Measurements from ENCODE around the gene PGPEP1. TPM values are rescaled to one million over a fixed set of nuclear protein-coding genes. Genes with fewer than 3 reads are reported as not detected.
A peak's percentile ranks its signal among the peaks of the same experiment; 100 is the strongest.

Gene PGPEP1, protein sequence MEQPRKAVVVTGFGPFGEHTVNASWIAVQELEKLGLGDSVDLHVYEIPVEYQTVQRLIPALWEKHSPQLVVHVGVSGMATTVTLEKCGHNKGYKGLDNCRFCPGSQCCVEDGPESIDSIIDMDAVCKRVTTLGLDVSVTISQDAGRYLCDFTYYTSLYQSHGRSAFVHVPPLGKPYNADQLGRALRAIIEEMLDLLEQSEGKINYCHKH
- 10 to 100 TPM; 46.2 to 49.2 TPM for total RNA-seq
- polyA plus RNA-seq = 1 to 10 TPM; 6.8 to 8.0 TPM

DNA sequence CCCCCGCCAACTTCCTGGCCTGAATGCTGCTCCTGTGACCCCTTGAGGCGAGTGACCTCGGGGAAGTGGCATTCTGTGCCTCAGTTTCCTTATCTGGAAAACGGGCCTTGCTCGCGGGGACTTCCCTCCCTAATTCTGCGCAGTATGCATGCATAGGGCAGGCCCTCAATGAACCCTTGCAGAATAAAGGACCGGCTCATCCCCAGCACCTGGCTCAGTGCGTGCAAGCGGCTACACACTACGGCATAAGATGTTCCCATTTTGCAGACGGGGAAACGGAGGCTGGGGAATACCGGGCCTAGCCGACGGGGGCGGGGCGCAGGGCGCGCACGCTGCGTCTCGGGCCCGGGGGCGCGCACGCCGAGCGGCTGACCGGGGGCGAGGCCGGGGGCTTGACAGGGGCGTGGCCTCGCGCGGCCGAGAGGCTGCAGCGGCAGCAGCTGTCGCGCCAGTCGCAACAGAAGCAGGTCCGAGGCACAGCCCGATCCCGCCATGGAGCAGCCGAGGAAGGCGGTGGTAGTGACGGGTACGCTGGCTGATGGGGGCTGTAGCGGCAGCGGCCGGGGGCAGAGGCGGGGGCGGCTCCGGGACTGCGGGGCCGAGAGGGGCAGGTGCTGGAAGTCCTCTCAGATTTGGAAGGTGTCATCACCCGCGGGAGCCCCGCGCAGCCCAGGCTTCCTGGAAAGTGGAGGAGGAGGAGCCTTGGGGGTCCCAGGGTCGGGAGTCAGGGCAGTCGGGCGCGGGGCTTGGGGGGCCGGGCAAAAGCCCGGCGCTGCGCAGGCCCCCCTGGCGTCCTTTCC is at the start of gene PGPEP1:
PGPEP1 (plus strand) TSS at position 409 of the 800 bp plus-strand sequence; CDS start at position 493, 84 bp downstream.
- intact Hi-C loops (cut with micrococcal nuclease) = no loop called here
- Mint-ChIP-seq H3K27ac (peak within 1 kb of the TSS; percentile 37 to 95 (median 87)), H3K4me1 (peaks cover 5 to 25% (median 13%) of the 10 kb centered on the region in 4 donors), H3K27me3 (no peaks in the 10 kb centered on the region), H3K4me3 (peak within 1 kb of the TSS; percentile 87 to 94 (median 90)), H3K9me3 (no peaks in the 10 kb centered on the region), H3K36me3 (peaks cover 8 to 22% of the 10 kb centered on the region in 2 donors)
- Histone ChIP-seq H3K4me3 (ENCODE audit: low read length in 2 of 2) (peak within 1 kb of the TSS; percentile 61 to 62), H3K9me3 (ENCODE audit: control insufficient read depth in 1 of 2, low read length in 2 of 2) (no peaks in the 10 kb centered on the region), H3K27me3 (ENCODE audit: insufficient read depth, low read length) (no peaks in the 10 kb centered on the region), H3K27ac (ENCODE audit: low read depth, low read length) (peak within 1 kb of the TSS; percentile 61), H3K4me1 (ENCODE audit: insufficient read depth, low read length) (peaks cover 24% of the 10 kb centered on the region), H3K36me3 (ENCODE audit: insufficient read depth, low read length) (peaks cover 5% of the 10 kb centered on the region)
- ChIA-PET POLR2A (ENCODE audit: partially characterized antibody) (interaction anchor here (1.1 to 7.5 kb wide), 5 partner anchors 12 to 136 kb away, joined by 3 to 77 read pairs (median 5); partner anchors contain the start of gene JUND), CTCF (ENCODE audit: partially characterized antibody) (interaction anchor here (1.2 to 6.5 kb wide), 5 partner anchors 48 to 73 kb away, joined by 4 to 37 read pairs (median 6); no protein-coding TSS in a partner anchor)
- DNase-seq = peak in 4 of 5 donors; percentile 37 to 68 (median 41)

DNA sequence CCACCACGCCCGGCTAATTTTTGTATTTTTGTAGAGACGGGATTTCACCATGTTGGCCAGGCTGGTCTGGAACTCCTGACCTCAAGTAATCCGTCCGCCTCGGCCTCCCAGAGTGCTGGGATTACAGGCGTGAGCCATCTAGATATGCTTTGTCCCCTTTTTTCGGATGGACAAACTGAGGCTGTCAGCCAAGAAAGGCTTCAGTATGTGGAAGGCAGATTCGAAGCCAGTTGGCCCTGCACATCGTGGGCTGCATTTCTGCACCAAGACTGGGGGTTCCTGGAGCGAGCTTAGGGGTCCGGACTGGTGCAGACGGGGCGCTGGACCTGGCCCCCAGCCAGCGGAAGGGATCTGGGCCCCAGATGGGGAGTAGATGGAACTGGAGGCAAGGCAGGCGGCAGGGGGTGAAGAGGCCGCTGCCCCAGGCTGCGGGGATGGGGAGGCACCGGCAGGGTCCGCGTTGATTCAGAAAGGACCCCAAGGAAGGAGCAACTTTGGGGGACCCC is 49.3 kb upstream of the PGPEP1 start:
- DNase-seq = peak in 3 of 5 donors; percentile 22 to 37 (median 29)
- Mint-ChIP-seq H3K4me1 (peaks cover 35 to 79% (median 55%) of the 10 kb centered on the region in 4 donors), H3K9me3 (peaks cover 0 to 2% (median 0%) of the 10 kb centered on the region in 8 donors), H3K27me3 (no peaks in the 10 kb centered on the region), H3K36me3 (peaks cover 0 to 3% of the 10 kb centered on the region in 2 donors), H3K4me3 (peak overlapping the region; percentile 70 to 94 (median 86)), H3K27ac (peak overlapping the region; percentile 79 to 100 (median 99))
- CTCF ChIA-PET (ENCODE audit: partially characterized antibody) = interaction anchor here (2.9 kb wide), 1 partner anchor 11 kb away, joined by 8 read pairs; no protein-coding TSS in a partner anchor
- Histone ChIP-seq H3K9me3 (ENCODE audit: control insufficient read depth in 1 of 2, low read length in 2 of 2) (no peaks in the 10 kb centered on the region), H3K27ac (ENCODE audit: low read depth, low read length) (peak overlapping the region; percentile 98), H3K27me3 (ENCODE audit: insufficient read depth, low read length) (no peaks in the 10 kb centered on the region), H3K4me1 (ENCODE audit: insufficient read depth, low read length) (peaks cover 64% of the 10 kb centered on the region), H3K4me3 (ENCODE audit: low read length in 2 of 2) (peak overlapping the region in 1 of 2 donors; percentile 81), H3K36me3 (ENCODE audit: insufficient read depth, low read length) (no peaks in the 10 kb centered on the region)
- POLR2A ChIA-PET (ENCODE audit: partially characterized antibody) = interaction anchor here (6.7 to 27.2 kb wide), 3 partner anchors 10 to 29 kb away, joined by 516 to 1691 read pairs (median 1055); partner anchors contain the start of genes JUND and LSM4
- intact Hi-C loops (cut with micrococcal nuclease) = loop anchor here (1.0 kb wide), 1 partner anchor 26 kb away; no protein-coding TSS in a partner anchor

DNA sequence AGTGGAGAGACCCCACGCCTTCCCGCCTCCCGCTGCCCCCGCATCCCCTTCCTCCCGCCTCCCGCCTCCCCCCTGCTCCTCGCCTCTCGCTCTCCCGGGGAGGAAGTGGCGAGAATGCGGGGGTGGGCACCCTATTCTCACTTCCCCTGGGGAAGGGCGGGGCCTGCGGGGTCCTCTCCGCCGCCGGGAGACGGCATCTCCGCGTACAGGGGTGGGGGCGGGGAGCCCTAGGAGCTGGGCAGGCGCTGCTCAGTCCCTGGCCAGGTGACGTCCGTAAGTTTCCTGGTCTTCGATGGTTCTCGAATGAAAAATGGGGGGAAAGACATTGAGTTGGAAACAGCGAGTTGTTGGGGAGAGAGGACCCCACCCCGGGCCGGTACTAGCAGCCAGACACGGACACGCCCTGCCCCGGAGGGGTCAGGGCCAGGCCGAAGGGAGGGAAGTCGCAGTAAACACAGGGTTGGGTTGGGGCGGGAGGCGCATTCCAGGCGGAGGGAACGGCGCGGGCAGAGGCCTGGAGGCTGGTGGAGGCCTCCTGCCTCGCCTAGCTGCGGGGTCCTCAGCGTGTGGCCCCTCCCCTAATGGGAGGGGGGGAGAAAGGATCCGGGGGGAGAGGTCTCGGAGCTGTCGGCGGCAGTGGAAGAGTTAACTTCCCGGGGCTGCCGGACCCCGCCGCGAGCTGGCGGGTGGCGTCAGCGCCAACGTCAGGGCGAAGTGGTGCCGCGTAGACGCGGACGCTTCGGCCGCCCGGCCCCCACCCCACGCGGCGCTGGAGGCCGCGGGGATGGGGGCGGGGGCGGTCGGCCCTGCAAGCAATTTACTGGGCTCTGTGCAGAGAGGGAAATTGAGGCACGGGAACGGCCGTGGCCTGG is 48.6 kb upstream of the PGPEP1 start:
- ChIA-PET POLR2A (ENCODE audit: partially characterized antibody) (interaction anchor here (0.6 to 27.2 kb wide), 5 partner anchors 9 to 685 kb away, joined by 4 to 1691 read pairs (median 516); partner anchors contain the start of genes JUND and LSM4), CTCF (ENCODE audit: partially characterized antibody) (interaction anchor here (1.0 to 3.4 kb wide), 4 partner anchors 10 to 30 kb away, joined by 3 to 53 read pairs (median 12); partner anchors contain the start of genes JUND and LSM4)
- no peaks in the 10 kb centered on the region for H3K9me3 ChIP-seq (ENCODE audit: control insufficient read depth in 1 of 2, low read length in 2 of 2)
- Mint-ChIP-seq H3K27ac (peak overlapping the region; percentile 79 to 100 (median 100)), H3K36me3 (peaks cover 0 to 3% of the 10 kb centered on the region in 2 donors), H3K4me1 (peaks cover 35 to 80% (median 49%) of the 10 kb centered on the region in 4 donors), H3K9me3 (peaks cover 0 to 2% (median 0%) of the 10 kb centered on the region in 8 donors), H3K27me3 (no peaks in the 10 kb centered on the region), H3K4me3 (peak overlapping the region; percentile 79 to 95 (median 92))
- DNase-seq = peak; percentile 70 to 85 (median 78)
- H3K4me3 ChIP-seq (ENCODE audit: low read length in 2 of 2) = peak overlapping the region; percentile 66 to 81
- H3K36me3 ChIP-seq (ENCODE audit: insufficient read depth, low read length) = no peaks in the 10 kb centered on the region
- H3K27me3 ChIP-seq (ENCODE audit: insufficient read depth, low read length) = no peaks in the 10 kb centered on the region
- H3K27ac ChIP-seq (ENCODE audit: low read depth, low read length) = peak overlapping the region; percentile 98
- H3K4me1 ChIP-seq (ENCODE audit: insufficient read depth, low read length) = peaks cover 64% of the 10 kb centered on the region
- intact Hi-C loops (cut with micrococcal nuclease) = loop anchor here (1.0 kb wide), 1 partner anchor 25 kb away; no protein-coding TSS in a partner anchor

DNA sequence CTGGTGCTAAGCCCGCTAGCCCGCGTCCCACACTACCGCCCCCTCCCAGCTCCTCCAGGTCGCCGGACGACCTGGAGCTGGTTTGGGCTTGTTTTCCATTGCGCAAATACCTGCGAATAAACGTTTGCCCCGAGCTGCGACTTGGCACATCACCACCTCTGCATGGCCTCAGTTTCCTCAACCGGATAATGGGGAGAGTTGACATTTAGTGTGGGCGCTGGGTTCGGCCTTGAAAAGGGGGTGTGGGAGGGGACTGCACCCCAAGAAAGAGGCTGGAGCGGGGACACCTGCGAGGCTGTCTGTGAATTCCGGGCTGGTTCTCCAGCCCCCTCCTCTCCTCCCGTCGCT is 48.0 kb upstream of the PGPEP1 start:
- Histone ChIP-seq H3K9me3 (ENCODE audit: control insufficient read depth in 1 of 2, low read length in 2 of 2) (no peaks in the 10 kb centered on the region), H3K27me3 (ENCODE audit: insufficient read depth, low read length) (no peaks in the 10 kb centered on the region), H3K4me3 (ENCODE audit: low read length in 2 of 2) (peak overlapping the region; percentile 66 to 81), H3K27ac (ENCODE audit: low read depth, low read length) (peak overlapping the region; percentile 98), H3K36me3 (ENCODE audit: insufficient read depth, low read length) (no peaks in the 10 kb centered on the region), H3K4me1 (ENCODE audit: insufficient read depth, low read length) (peaks cover 64% of the 10 kb centered on the region)
- POLR2A ChIA-PET (ENCODE audit: partially characterized antibody) = interaction anchor here (0.9 to 27.2 kb wide), 5 partner anchors 8 to 127 kb away, joined by 3 to 1691 read pairs (median 516); partner anchors contain the start of genes JUND, LSM4 and SSBP4
- H3K4me1 Mint-ChIP-seq = peaks cover 35 to 78% (median 48%) of the 10 kb centered on the region in 4 donors
- H3K27me3 Mint-ChIP-seq = no peaks in the 10 kb centered on the region
- H3K27ac Mint-ChIP-seq = peak overlapping the region; percentile 79 to 100 (median 100)
- H3K9me3 Mint-ChIP-seq = peaks cover 0 to 2% (median 0%) of the 10 kb centered on the region in 8 donors
- H3K4me3 Mint-ChIP-seq = peak overlapping the region; percentile 79 to 95 (median 92)
- intact Hi-C loops (cut with micrococcal nuclease) = no loop called here
- CTCF ChIA-PET (ENCODE audit: partially characterized antibody) = interaction anchor here (0.6 to 3.4 kb wide), 6 partner anchors 9 to 47 kb away, joined by 3 to 53 read pairs (median 6); partner anchors contain the start of genes JUND and LSM4
- peak in 4 of 5 donors; percentile 37 to 68 (median 39) for DNase-seq
- peaks cover 0 to 3% of the 10 kb centered on the region in 2 donors for H3K36me3 Mint-ChIP-seq

DNA sequence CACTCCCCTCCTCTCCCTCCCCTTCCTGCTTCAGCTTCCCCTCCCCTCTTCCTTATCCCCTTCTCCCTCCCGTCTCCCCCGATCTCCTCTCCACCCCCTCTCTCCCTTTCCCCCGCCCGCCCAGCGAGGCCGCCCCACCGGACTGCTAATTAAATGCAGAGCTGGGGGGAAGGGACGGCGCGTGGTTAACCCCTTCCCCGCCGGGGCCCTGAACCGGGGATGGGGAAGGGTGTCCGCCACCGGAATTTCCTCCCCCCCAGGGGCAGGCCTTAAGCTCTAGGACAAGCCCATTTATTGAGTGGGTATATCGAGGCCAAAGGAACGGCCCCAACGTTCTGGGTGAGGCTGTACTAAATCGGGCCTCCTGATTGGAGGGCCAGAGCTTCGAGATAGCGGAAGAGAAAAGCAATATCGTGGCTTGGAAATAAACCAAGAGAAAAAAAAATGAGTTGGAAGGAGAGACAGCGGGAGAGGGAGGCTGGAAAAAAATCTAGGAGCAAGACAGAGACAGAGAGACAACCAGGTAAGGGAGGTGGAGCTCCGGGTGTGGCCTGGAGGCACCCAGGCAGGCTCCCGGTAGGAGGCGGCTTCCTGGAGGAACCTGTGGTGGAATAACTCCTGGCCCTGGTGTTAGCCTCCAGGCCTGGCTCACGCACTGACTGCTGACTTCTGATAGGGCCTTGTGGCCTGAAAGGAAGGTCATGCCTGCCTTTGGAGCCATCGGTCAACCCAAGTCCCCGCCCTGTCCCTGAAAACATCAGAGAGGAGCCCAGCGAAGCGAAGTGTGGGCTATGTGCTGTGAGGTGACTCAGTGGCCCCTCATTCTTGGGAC is 47.4 kb upstream of the PGPEP1 start:
- H3K4me1 ChIP-seq (ENCODE audit: insufficient read depth, low read length) = peaks cover 64% of the 10 kb centered on the region
- H3K36me3 Mint-ChIP-seq = peaks cover 0 to 3% of the 10 kb centered on the region in 2 donors
- peak overlapping the region; percentile 79 to 95 (median 92) for H3K4me3 Mint-ChIP-seq
- H3K27ac ChIP-seq (ENCODE audit: low read depth, low read length) = peak overlapping the region; percentile 98
- DNase-seq = no peak
- H3K4me1 Mint-ChIP-seq = peaks cover 35 to 78% (median 48%) of the 10 kb centered on the region in 4 donors
- no peaks in the 10 kb centered on the region for H3K9me3 ChIP-seq (ENCODE audit: control insufficient read depth in 1 of 2, low read length in 2 of 2)
- peak overlapping the region; percentile 66 to 81 for H3K4me3 ChIP-seq (ENCODE audit: low read length in 2 of 2)
- ChIA-PET CTCF (ENCODE audit: partially characterized antibody) (interaction anchor here (0.6 to 3.4 kb wide), 6 partner anchors 9 to 46 kb away, joined by 3 to 53 read pairs (median 6); partner anchors contain the start of genes JUND and LSM4), POLR2A (ENCODE audit: partially characterized antibody) (interaction anchor here (0.9 to 27.2 kb wide), 5 partner anchors 8 to 126 kb away, joined by 3 to 1691 read pairs (median 516); partner anchors contain the start of genes JUND, LSM4 and SSBP4)
- peak overlapping the region; percentile 79 to 100 (median 100) for H3K27ac Mint-ChIP-seq
- H3K27me3 ChIP-seq (ENCODE audit: insufficient read depth, low read length) = no peaks in the 10 kb centered on the region
- H3K36me3 ChIP-seq (ENCODE audit: insufficient read depth, low read length) = no peaks in the 10 kb centered on the region
- peaks cover 0 to 2% (median 0%) of the 10 kb centered on the region in 8 donors for H3K9me3 Mint-ChIP-seq
- intact Hi-C loops (cut with micrococcal nuclease) = no loop called here
- H3K27me3 Mint-ChIP-seq = no peaks in the 10 kb centered on the region

Measured in CD4-positive, alpha-beta memory T cell (primary cell).